ENCODE measurements around the gene FAM120B. TPM values are rescaled to one million over a fixed set of nuclear protein-coding genes. Genes with fewer than 3 reads are reported as not detected.

The FAM120B gene
- total RNA-seq, 1 experiment from 2014 or later = 23.4 TPM

DNA sequence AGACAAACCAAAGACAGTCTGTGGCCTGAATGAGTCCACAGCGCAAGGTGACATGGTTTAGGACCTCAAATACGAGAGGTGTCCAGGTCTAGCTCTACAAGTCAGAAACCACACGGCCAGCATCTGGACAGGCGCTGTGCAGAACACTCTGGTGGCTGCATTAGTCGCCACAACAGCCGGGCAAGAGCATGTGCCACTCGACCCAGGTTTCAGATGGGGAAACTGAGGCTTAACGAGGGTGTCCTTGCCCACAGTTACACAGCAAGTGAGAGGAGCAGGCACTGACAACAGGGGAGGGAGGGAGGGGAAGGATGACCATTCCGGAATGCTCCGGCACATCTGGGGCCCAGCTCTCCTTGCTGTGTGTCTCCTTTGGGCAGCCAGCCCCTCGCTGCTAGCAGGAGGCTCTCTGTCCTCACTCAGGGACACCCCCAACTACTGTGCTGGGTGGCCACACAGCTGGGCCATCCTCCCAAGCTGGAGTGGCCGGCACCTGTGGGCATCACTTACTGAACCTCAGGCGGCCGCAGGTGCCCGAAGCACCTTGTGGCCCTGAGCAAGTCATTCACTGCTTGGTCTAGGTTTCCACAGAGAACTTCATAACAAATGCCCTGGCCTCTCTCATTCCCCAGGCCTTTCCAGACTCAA lies 22.3 kb upstream of the FAM120B start:
- intact Hi-C loops (cut with micrococcal nuclease) = no loop called here
- CTCF ChIA-PET = interaction anchor here (0.6 kb wide), 1 partner anchor 223 kb away, joined by 4 read pairs; no protein-coding TSS in a partner anchor
- Mint-ChIP-seq H3K27me3 (ENCODE audit: insufficient read depth, unreplicated experiment) (peaks cover 16% of the 10 kb centered on the region), H3K4me1 (ENCODE audit: insufficient read depth, unreplicated experiment) (peaks cover 11% of the 10 kb centered on the region), H3K9me3 (ENCODE audit: unreplicated experiment) (no peaks in the 10 kb centered on the region), H3K27ac (ENCODE audit: low read depth, unreplicated experiment) (no peak overlapping the region), H3K4me3 (ENCODE audit: unreplicated experiment) (no peak overlapping the region), H3K36me3 (ENCODE audit: insufficient read depth, unreplicated experiment) (peaks cover 5% of the 10 kb centered on the region)
- TF ChIP-seq, protein P1, sequence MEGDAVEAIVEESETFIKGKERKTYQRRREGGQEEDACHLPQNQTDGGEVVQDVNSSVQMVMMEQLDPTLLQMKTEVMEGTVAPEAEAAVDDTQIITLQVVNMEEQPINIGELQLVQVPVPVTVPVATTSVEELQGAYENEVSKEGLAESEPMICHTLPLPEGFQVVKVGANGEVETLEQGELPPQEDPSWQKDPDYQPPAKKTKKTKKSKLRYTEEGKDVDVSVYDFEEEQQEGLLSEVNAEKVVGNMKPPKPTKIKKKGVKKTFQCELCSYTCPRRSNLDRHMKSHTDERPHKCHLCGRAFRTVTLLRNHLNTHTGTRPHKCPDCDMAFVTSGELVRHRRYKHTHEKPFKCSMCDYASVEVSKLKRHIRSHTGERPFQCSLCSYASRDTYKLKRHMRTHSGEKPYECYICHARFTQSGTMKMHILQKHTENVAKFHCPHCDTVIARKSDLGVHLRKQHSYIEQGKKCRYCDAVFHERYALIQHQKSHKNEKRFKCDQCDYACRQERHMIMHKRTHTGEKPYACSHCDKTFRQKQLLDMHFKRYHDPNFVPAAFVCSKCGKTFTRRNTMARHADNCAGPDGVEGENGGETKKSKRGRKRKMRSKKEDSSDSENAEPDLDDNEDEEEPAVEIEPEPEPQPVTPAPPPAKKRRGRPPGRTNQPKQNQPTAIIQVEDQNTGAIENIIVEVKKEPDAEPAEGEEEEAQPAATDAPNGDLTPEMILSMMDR (IDR thresholded peaks at IDR 0.05; ENCODE audit: unreplicated experiment) = no peak
- DNase-seq (ENCODE audit: unreplicated experiment) = no peak
- POLR2A ChIA-PET = no interaction called here
- no TSS peak for BruUV-seq (replicated peaks)

DNA sequence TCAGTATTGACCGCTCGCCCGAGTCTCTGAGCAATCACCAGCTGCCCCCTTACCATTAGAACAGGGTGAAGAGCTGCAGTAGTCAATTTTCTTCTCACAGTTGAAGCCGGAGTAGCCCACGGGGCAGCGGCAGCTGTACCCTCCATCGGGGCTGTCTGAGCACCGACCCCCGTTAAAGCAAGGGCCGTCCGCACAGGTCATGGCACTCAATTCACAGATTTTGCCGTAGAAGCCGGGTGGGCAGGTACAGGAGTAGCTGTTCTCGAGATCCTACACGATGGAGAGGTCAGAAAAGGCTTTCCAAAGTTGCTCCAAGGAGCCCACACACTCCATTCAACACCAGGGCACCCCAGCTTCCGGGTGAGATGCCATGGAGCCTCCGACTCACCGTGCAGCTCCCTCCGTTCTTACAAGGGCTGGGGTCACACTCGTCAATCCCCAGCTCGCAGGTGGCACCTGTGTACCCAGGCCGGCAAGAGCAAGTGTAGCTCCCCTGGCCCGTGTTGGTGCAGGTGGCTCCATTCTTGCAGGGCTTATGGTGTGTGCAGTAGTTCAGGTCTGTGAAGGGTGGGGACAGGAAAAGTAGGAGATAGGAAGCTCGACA lies 21.6 kb upstream of the FAM120B start:
- peaks cover 18% of the 10 kb centered on the region for H3K27me3 Mint-ChIP-seq (ENCODE audit: insufficient read depth, unreplicated experiment)
- BruUV-seq (replicated peaks) = no TSS peak
- TF ChIP-seq, protein P1 (IDR thresholded peaks at IDR 0.05; ENCODE audit: unreplicated experiment) = no peak
- no peaks in the 10 kb centered on the region for H3K9me3 Mint-ChIP-seq (ENCODE audit: unreplicated experiment)
- DNase-seq (ENCODE audit: unreplicated experiment) = no peak
- H3K4me1 Mint-ChIP-seq (ENCODE audit: insufficient read depth, unreplicated experiment) = peaks cover 7% of the 10 kb centered on the region
- ChIA-PET POLR2A (no interaction called here), CTCF (interaction anchor here (0.6 kb wide), 2 partner anchors 8 to 223 kb away, joined by 3 to 4 read pairs; no protein-coding TSS in a partner anchor)
- intact Hi-C loops (cut with micrococcal nuclease) = no loop called here
- peaks cover 5% of the 10 kb centered on the region for H3K36me3 Mint-ChIP-seq (ENCODE audit: insufficient read depth, unreplicated experiment)
- H3K4me3 Mint-ChIP-seq (ENCODE audit: unreplicated experiment) = no peak overlapping the region
- H3K27ac Mint-ChIP-seq (ENCODE audit: low read depth, unreplicated experiment) = no peak overlapping the region

DNA sequence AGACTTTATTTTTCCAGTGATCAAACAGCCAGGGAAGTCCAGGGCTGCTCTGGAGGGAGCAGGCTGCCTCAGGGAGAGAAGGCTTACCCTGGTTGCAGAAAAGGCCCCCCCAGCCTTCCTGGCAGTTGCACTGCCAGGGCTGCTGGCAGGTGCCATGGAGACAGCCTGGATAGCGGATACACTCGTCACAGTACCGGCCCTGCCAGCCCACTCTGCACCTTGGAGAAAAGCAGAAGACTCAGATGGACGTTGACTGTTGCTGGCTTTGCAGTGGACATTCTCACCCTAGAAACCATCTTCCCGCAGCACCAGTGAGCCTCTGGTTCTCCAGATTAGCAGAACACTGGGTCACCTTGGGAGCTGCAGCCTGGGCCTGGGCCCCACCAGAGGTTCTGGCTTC lies 21.1 kb upstream of the FAM120B start:
- peaks cover 24% of the 10 kb centered on the region for H3K27me3 Mint-ChIP-seq (ENCODE audit: insufficient read depth, unreplicated experiment)
- CTCF ChIA-PET = no interaction called here

More for the DNA sequence above, 21.1 kb upstream of the FAM120B start:
- intact Hi-C loops (cut with micrococcal nuclease) = no loop called here
- Mint-ChIP-seq H3K9me3 (ENCODE audit: unreplicated experiment) (no peaks in the 10 kb centered on the region), H3K27ac (ENCODE audit: low read depth, unreplicated experiment) (no peak overlapping the region), H3K36me3 (ENCODE audit: insufficient read depth, unreplicated experiment) (peaks cover 5% of the 10 kb centered on the region), H3K4me3 (ENCODE audit: unreplicated experiment) (no peak overlapping the region), H3K4me1 (ENCODE audit: insufficient read depth, unreplicated experiment) (peaks cover 4% of the 10 kb centered on the region)
- no TSS peak for BruUV-seq (replicated peaks)
- TF ChIP-seq, protein P1 (IDR thresholded peaks at IDR 0.05; ENCODE audit: unreplicated experiment) = no peak
- no peak for DNase-seq (ENCODE audit: unreplicated experiment)
- POLR2A ChIA-PET = no interaction called here
